COLO829 (cell line): ENCODE data around the gene SLC28A1.
A peak's percentile ranks its signal among the peaks of the same experiment; 100 is the strongest.
"Not testable (repeated sequence)": the region's sequence is repeated elsewhere in the genome, so short reads cannot be mapped to it uniquely, and the experiment has no call there.

Source experiments
- DNase-seq: peaks from one replicate; pipeline ENCODE4 v3.0.0; 2012; ENCODE audit warnings: low spot score

Gene SLC28A1

GRCh38 chr15:84910928-84911623 lies 26.6 kb downstream of the SLC28A1 start:
- DNase-seq: no peak

DNA sequence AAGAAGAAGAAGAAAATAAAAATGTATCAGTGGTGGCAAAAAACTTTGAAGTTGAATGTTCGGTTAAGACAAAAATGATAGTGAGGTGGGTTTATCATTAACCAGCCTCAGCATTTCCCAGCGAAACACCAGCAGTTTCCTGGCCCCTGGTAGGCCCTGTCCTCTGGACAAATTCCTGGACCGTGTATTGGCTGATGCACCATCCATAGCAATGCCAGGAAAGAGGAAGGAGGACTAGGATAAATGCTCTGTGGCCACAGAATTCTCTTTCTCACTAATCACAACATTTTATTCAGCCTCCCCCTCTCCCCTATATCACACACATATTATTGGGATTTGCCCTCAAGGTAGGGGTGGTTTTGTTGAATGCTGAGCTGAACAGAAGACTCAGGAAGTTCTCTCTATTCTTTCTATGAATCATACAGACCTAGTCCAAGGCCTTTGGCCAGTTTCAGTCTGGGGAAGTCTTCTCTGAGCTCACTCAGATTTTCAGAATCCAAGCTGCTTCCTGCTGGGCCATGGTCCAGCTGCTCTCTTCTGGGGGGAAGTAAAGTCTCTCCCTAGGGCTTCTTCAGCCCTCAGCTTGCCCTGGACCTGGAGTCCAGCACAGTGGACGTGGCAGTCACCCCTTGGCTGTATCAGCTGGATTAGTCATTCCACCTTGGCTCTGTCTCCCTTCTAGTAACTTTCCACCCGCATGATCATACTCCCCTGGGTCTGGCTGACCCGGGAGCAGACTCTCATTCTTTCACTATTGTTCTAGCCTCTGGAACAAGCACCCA lies 27.6 kb downstream of the SLC28A1 start:
- DNase-seq: peak; percentile 95

- DNase-seq: no peak
Measured at GRCh38 chr15:84913360-84913723, 28.9 kb downstream of the SLC28A1 start.

DNA sequence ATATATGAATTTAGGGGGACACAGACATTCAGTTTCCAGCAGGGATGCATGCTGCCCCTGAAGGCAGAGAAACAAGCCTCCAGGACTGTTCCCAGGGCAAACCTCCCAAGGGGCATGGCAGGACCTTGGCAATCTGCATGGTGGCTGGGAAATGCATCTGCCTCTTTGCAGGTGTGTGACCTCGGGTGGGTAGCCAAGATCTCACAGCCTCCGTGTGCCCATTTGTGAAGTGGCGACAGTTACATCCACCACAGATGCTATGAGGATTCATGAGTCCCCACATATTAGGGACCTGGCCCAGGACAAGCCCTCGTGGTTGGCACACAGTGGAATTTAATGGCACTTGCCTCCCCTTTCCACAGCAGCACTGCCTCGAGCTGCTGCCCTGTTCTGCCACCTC lies 29.9 kb downstream of the SLC28A1 start:
- no peak for DNase-seq

- DNase-seq: peak; percentile 69
Measured at GRCh38 chr15:84914909-84915605, 30.6 kb downstream of the SLC28A1 start.

DNA sequence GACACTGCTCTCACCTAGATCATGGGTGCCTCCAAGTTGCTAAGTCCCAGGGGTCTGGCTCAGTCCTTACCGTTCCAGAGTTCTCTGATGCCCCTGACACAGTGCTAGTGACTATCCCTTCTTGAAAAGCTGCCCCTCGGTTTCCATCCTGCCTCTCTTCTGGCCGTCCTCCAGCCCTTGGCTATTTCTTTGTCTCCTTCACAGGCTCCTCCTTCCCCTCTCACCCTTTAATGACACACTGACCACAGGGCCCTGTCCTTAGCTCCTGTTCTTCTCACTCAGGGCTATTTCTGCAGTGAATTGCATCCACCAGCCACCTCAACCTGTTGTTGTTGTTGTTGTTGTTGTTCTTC lies 31.1 kb downstream of the SLC28A1 start:
- DNase-seq: no peak

DNA sequence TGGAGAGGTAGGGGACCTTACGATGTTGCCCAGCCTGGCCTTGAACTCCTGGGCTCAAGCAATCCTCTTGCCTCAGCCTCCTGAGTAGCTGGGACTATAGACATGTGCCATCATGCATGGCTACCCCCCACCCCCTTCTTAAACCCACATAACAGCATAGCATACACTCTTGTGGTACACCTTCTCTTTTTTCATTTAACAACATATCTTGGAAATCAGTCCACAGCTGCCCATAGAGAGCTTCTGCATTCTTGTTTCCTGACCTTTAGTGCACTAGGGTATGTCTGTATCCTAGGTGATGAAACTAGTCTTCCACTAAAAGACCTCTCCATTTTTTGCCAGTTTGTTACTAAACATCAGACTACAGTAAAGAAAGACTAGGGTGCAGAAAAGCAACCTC lies 33.0 kb downstream of the SLC28A1 start:
- DNase-seq: no peak

DNA sequence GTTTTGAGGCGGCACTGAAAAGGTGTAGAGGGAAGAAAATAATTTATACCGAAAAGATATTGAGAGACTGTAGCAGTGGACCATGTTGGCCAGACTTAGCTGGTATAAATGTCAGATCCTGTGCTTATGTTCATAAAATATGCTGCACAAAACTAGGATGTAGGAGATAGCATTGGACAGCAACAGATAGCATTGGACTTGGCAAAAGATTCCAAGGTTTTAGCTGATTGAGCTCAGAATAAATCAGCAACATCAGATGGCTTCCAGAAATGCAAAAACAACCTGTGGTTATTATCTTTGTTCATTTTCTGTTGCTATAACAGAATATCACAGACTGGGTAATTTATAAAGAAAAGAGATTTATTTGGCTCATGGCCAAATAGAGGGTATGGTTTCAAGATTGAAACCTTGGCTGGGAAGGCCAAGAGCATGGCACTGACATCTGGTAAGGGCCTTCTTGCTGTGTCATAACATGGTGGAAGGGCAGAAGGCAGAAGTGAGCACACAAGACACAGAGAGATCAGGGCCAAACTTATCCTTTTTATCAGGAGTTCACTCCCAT lies 34.7 kb downstream of the SLC28A1 start:
- DNase-seq: no peak

- DNase-seq: no peak
Measured at GRCh38 chr15:84921121-84921520, 36.7 kb downstream of the SLC28A1 start.

DNA sequence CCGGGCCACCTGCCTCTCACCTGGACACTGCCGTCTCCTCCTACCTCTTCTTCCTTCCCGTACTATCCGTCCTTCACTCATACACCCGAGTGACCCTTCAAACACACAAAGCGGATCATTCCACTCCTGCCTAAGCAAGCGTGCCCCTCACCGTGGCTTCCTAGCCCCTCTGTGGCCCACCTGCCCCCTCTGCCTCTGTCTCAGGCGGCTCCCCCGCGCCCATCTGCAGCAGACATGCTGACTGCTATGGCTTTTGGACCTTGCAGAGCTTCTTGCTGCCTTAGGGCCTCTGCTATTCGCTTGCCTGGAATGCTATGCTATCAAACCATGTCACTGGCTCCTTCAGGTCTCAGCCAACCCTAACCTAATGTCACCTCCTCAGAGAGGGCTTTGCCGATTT lies 38.1 kb downstream of the SLC28A1 start:
- DNase-seq: no peak

DNA sequence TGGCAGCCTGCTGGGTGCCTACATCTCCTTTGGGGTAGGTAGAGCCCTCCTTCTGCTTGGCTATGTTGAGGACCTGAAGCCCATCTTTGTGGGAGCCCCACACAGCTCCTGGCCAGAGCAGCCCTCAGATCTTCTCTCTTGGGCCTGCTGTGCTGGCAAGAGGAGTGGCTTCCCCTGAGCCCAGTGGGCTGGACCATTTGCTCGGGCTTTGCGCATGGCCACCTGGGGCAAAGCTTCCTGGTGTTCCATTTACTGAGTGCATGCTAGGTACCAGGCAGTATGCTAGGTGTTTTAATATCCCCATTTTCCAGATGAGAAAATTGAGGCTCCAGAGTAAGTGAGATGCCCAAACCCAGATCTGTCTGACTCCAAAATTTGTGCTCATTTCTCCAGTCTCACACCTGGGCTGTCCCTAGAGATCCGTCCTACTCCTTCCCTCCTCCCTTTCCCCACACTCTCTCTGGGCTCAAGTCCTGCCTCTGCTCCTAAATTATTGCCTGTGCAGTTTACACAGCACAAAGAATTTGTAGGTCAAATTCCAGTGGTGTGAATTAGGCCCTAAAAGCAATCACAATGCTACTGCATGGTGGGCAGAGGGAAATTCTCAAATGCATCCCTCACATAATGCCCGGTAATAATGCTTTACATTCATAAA lies 39.7 kb downstream of the SLC28A1 start:
- no peak for DNase-seq

- DNase-seq: not testable (repeated sequence)
Measured at GRCh38 chr15:84924821-84925569, 40.5 kb downstream of the SLC28A1 start.

DNA sequence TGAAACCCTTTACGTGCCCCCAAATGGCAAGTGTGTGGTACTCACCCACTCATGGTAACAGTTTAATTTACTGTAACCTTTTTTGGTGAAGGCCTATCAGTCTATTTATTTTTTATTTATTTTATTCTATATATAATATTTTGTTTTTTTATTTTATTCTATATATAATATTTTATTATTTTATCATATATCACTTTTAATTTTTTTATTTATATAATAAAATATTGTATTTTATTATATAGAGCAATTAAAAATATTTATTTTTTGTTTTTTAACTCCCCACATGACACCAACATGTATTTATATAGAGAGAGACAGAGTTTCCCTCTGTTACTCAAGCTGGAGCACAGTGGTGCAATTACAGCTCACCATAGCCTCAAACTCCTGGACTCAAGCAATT lies 41.4 kb downstream of the SLC28A1 start:
- no peak for DNase-seq

- DNase-seq: no peak
Measured at GRCh38 chr15:84926491-84927230, 42.2 kb downstream of the SLC28A1 start.

GRCh38 chr15:84928843-84929168 lies 44.3 kb downstream of the SLC28A1 start:
- DNase-seq: no peak

DNA sequence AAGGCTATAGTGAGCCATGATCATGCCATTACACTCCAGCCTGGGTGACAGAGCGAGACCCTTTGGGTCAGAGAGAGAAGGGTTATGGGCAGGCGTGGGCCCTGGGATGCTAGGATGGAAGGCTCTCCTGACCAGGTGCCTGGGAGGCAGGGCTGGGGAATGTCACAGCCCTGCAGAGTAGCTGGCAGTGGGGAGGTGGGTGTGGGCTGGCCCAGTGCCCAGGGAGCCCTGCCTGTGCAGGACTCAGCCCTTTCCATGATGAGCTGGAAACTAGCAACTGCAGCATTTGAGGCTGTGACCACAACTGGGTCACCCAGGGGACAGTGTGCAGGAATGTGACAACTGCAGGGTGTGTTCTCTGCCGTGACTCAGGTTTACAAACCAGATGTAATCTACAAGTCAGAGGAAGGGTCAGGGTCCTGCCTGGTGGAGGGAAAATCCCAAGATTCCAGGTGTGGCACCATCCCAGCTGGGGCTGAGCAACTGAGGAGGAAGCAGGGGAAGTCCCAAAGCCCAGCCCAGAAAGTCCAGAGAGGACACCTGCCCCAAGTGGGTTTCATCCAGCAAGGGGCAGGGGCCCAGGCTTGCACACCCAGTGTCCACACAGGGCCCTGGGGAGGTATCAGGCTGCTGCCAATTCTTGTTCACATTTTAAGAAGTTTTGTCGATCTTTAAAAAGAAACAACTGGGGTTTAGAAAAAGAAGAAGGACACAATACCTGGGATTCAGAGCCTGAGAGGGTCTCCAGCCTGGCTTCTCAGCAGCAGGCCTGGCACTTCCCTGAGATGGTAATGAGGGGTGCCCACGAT lies 45.5 kb downstream of the SLC28A1 start:
- DNase-seq: no peak

DNA sequence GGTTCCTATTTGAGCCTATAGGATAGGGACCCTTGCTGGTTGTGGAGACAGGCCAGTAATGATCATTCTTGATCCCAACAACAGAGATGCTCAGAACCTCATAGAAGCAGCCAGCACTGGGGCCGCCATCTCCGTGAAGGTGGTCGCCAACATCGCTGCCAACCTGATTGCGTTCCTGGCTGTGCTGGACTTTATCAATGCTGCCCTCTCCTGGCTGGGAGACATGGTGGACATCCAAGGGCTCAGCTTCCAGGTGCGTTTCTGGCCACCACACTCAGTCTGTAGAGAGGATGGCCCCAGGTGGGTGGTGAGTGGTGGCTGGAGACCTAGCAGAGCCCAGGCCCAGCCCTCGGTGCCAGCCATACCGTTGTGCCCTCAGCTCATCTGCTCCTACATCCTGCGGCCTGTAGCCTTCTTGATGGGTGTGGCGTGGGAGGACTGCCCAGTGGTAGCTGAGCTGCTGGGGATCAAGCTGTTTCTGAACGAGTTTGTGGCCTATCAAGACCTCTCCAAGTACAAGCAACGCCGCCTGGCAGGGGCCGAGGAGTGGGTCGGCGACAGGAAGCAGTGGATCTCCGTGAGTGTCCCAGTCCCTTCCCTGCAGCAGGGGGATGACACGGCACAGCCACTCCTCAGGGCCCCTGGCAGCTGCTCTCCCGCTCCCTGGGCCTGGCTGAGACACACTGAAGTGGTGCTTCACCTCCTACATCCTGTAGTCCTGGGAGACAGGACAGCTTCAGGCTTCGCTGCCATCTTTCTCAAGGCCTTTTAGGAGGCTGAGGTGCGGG lies 50.7 kb downstream of the SLC28A1 start:
- DNase-seq: no peak

GRCh38 chr15:84937144-84937543 lies 52.7 kb downstream of the SLC28A1 start:
- peak; percentile 51 for DNase-seq

DNA sequence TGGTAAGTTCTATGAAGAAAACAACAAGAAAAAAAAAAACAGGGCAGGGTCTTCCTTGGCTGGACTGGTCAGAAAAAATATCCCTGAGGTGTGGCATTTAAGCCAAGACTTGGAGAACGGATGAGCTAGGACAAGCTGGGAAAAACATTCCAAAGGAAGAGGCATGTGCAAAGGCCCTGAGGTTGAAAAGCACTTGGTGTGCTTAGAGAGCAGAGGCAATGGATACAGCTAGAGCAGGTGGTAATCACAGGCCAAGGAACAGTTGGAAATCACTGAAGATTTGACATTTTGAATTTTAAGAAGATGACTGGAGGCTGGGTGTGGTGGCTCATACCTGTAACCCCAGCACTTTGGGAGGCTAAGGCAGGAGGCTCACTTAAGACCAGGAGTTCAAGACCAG lies 54.3 kb downstream of the SLC28A1 start:
- no peak for DNase-seq
